Left kidney (tissue), 8 donors: Measurements from ENCODE around the gene MCM10. TPM values are rescaled to one million over a fixed set of nuclear protein-coding genes. Genes with fewer than 3 reads are reported as not detected.
"Not testable (repeated sequence)": the region's sequence is repeated elsewhere in the genome, so short reads cannot be mapped to it uniquely, and the experiment has no call there.

Experiments used
- DNase-seq: peaks from one replicate; pipeline ENCODE4 v3.0.0-alpha.2; 2013
- long read RNA-seq, 8 donors: transcript quantifications; one replicate each; lab custom pipeline, GENCODE V29; 2026
- polyA plus RNA-seq: library from polyadenylated mRNA; unstranded; fragments of 120-200 nt; gene quantifications from one replicate; pipeline ENCODE4 v1.2.1, GENCODE V29; 2013; ENCODE audit not compliant: insufficient read length

Gene MCM10
- 17.1 TPM for polyA plus RNA-seq
- long read RNA-seq, donor 1 = 0 reads
- long read RNA-seq, donor 2, full-length matches to known transcripts = 1 of 1 reads
- long read RNA-seq, donor 2, partial matches to known transcripts = 0 of 1 reads
- long read RNA-seq, donor 2, other reads (novel, unspliced or antisense) = 0 of 1 reads
- long read RNA-seq, donor 3, full-length matches to known transcripts = 2 of 2 reads
- long read RNA-seq, donor 3, partial matches to known transcripts = 0 of 2 reads
- long read RNA-seq, donor 3, other reads (novel, unspliced or antisense) = 0 of 2 reads
- long read RNA-seq, donor 4 = 0 reads
- long read RNA-seq, donor 5 = 0 reads
- long read RNA-seq, donor 6, full-length matches to known transcripts = 1 of 1 reads
- long read RNA-seq, donor 6, partial matches to known transcripts = 0 of 1 reads
- long read RNA-seq, donor 6, other reads (novel, unspliced or antisense) = 0 of 1 reads
- long read RNA-seq, donor 7, full-length matches to known transcripts = 3 of 3 reads
- long read RNA-seq, donor 7, partial matches to known transcripts = 0 of 3 reads
- long read RNA-seq, donor 7, other reads (novel, unspliced or antisense) = 0 of 3 reads
- long read RNA-seq, donor 8 = 0 reads

GRCh38 chr10:13160934-13161856 lies at the start of gene MCM10:
TSS of gene MCM10 (plus strand) at chr10:13161558. CDS start at chr10:13164203, 2,645 bp downstream.
- DNase-seq = peak; percentile 99

- no peak for DNase-seq
These were observed 47.8 kb upstream of the MCM10 start for GRCh38 chr10:13113544-13113943.

- no peak for DNase-seq
These were observed 45.2 kb upstream of the MCM10 start for GRCh38 chr10:13115832-13116803.

- DNase-seq = no peak
These were observed 43.2 kb upstream of the MCM10 start for GRCh38 chr10:13117841-13118783.

GRCh38 chr10:13118784-13119410 lies 42.5 kb upstream of the MCM10 start:
- DNase-seq = no peak

- no peak for DNase-seq
These were observed 40.4 kb upstream of the MCM10 start for GRCh38 chr10:13120786-13121499.

GRCh38 chr10:13121500-13121854 lies 39.9 kb upstream of the MCM10 start:
- no peak for DNase-seq

- DNase-seq = no peak
These were observed 24.7 kb upstream of the MCM10 start for GRCh38 chr10:13136651-13137050.

GRCh38 chr10:13139150-13139549 lies 22.2 kb upstream of the MCM10 start:
- DNase-seq = no peak

- no peak for DNase-seq
These were observed 21.7 kb upstream of the MCM10 start for GRCh38 chr10:13139676-13140075.

GRCh38 chr10:13140627-13141190 lies 20.6 kb upstream of the MCM10 start:
- no peak for DNase-seq

- no peak for DNase-seq
These were observed 17.6 kb upstream of the MCM10 start for GRCh38 chr10:13143766-13144165.

- DNase-seq = no peak
These were observed 16.5 kb upstream of the MCM10 start for GRCh38 chr10:13144814-13145213.

GRCh38 chr10:13146379-13146778 lies 15.0 kb upstream of the MCM10 start:
- no peak for DNase-seq

GRCh38 chr10:13147161-13147560 lies 14.2 kb upstream of the MCM10 start:
- no peak for DNase-seq

- DNase-seq = no peak
These were observed 9.1 kb upstream of the MCM10 start for GRCh38 chr10:13152296-13152695.

- DNase-seq = not testable (repeated sequence)
These were observed 5.5 kb upstream of the MCM10 start for GRCh38 chr10:13155860-13156259.

- no peak for DNase-seq
These were observed 3.0 kb upstream of the MCM10 start for GRCh38 chr10:13158401-13158800.

- DNase-seq = no peak
These were observed 506 bp downstream of the MCM10 start for GRCh38 chr10:13161857-13162271.
